ENCODE measurements around the gene BLOC1S2. TPM values are rescaled to one million over a fixed set of nuclear protein-coding genes. Genes with fewer than 3 reads are reported as not detected.
"Not testable (repeated sequence)": the region's sequence is repeated elsewhere in the genome, so short reads cannot be mapped to it uniquely, and the experiment has no call there.

BLOC1S2 gene
- total RNA-seq, 1 donor from 2014 or later, result 107 TPM

DNA sequence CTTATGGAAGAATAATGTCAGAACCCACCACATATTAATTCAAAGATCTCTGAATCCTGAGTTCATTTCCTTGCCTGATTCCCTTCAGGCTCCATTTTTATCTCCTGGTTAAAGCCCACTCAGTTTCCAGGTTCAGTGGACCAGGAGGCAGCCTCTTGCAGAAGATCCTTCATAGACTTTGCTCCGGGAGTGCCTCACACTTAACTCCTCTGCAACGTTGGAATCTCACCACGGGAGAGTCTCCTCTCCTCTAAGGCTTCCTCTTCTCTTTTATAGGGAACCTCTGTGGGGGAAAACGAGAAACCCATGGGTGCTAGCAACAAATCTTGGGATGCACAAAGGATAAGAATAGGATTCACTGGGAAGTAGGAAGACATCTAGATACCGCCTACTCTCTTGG lies 1.7 kb upstream of the BLOC1S2 start:
- Histone ChIP-seq H3K27me3 (ENCODE audit: control insufficient read depth, insufficient read depth, low read length) (no peaks in the 10 kb centered on the region), H3K36me3 (ENCODE audit: control insufficient read depth, insufficient read depth, low read length) (peaks cover 1% of the 10 kb centered on the region), H3K4me3 (ENCODE audit: low read depth, low read length) (no peak overlapping the region)
- FAIRE-seq, result no peak
- no peak for TF ChIP-seq CTCF (IDR thresholded peaks at IDR 0.05; ENCODE audit: insufficient read depth, low read length, severe bottlenecking)
- no peak for DNase-seq (ENCODE audit: low read depth)

GRCh38 chr10:100287756-100288155 lies 1.3 kb upstream of the BLOC1S2 start:
- H3K4me3 ChIP-seq (ENCODE audit: low read depth, low read length), result no peak overlapping the region
- TF ChIP-seq CTCF (IDR thresholded peaks at IDR 0.05; ENCODE audit: insufficient read depth, low read length, severe bottlenecking), result no peak
- no peak for FAIRE-seq
- peaks cover 3% of the 10 kb centered on the region for H3K36me3 ChIP-seq (ENCODE audit: control insufficient read depth, insufficient read depth, low read length)
- H3K27me3 ChIP-seq (ENCODE audit: control insufficient read depth, insufficient read depth, low read length), result no peaks in the 10 kb centered on the region
- peak; percentile 66 for DNase-seq (ENCODE audit: low read depth)

DNA sequence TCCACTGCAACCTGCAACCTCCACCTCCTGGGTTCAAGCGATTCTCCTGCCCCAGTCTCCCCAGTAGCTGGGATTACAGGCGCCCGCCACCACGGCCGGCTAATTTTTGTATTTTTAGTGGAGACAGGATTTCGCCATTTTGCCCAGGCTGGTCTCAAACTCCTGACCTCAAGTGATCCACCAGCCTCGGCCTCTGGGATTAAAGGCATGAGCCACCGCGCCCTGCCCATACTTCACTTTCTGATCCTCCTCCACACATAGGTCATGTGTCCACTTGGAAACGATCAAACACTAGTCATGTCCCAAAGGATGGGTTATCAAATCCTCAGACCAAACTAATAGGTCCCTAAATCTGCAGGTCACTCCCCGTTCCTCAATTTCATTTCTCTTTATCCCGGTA lies 1.2 kb downstream of the BLOC1S2 start:
- not testable (repeated sequence) for DNase-seq (ENCODE audit: low read depth); H3K36me3 ChIP-seq (ENCODE audit: control insufficient read depth, insufficient read depth, low read length); FAIRE-seq; H3K27me3 ChIP-seq (ENCODE audit: control insufficient read depth, insufficient read depth, low read length)
- peak overlapping the region; percentile 91 for H3K4me3 ChIP-seq (ENCODE audit: low read depth, low read length)

DNA sequence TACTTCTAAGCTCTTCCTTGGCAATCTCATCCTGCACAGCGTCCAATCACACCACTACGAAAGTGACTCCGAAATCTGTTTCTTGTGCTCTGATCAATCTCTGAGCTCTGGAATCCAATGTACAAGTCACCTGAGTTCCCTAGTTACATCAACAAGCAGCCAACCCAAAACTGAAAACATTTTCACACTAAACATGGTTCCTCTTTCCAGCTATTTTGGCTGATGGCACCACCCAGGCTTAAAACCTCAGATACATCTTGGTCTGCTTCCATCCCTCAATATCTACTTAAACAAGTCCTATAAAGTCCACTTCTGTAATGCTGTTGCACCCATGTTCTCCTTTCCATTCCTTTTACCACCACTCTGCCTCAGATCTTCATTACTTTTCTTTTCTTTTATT lies 3.6 kb downstream of the BLOC1S2 start:
- Histone ChIP-seq H3K4me3 (ENCODE audit: low read depth, low read length) (no peak overlapping the region), H3K27me3 (ENCODE audit: control insufficient read depth, insufficient read depth, low read length) (no peaks in the 10 kb centered on the region), H3K36me3 (ENCODE audit: control insufficient read depth, insufficient read depth, low read length) (peaks cover 16% of the 10 kb centered on the region)
- FAIRE-seq (no peak), DNase-seq (ENCODE audit: low read depth) (no peak)
- no peak for TF ChIP-seq CTCF (IDR thresholded peaks at IDR 0.05; ENCODE audit: insufficient read depth, low read length, severe bottlenecking)

GRCh38 chr10:100276971-100277370 lies 9.5 kb downstream of the BLOC1S2 start:
- H3K4me3 ChIP-seq (ENCODE audit: low read depth, low read length); DNase-seq (ENCODE audit: low read depth); H3K27me3 ChIP-seq (ENCODE audit: control insufficient read depth, insufficient read depth, low read length); FAIRE-seq: not testable (repeated sequence)
- H3K36me3 ChIP-seq (ENCODE audit: control insufficient read depth, insufficient read depth, low read length), result peaks cover 17% of the 10 kb centered on the region

DNA sequence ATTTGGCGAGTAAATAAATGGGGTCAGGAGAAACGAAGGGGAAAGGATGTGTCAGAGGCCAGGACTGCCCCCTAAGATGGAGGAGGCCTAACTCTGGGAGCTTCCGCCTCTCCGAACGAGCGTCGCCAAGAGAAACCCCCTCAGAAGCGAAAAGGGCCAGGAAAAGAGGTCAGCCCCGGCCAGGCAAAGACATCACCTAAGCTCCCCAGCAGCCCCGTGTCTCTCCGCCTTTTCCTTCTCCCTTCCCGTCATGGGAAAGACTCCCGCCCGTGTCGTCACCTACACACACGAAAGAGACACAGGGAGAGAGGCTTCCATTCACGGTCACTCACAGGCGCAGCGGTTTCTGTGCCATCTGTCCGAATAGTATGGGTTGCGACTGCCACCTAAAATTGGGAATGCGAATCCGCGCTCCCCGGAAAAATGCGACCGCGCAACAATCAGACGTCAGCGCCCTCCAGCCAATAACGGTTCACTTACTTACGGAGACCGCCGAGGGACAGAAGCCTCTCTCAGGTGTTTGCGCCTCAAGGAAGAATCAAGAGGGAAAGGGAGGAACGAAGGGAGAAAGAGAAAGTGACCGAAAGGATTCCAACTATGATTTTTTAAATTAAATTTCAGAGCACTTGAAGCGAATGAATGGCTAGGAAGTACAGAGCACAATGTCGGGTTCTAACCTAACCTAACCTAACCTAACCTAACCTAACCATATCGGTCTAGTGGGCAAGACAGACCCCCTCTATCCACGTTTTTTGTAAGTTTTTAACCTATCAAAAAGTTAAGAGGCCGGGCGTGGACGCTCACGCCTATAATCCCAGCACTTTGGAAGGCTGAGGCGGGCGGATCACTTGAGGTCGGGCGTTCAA lies 19.0 kb downstream of the BLOC1S2 start, which contains the start of gene CWF19L1:
TSS of gene CWF19L1 (minus strand) at position 400 of the 866 bp plus-strand sequence. CDS start at position 355, 45 bp downstream.
- no peak for TF ChIP-seq CTCF (IDR thresholded peaks at IDR 0.05; ENCODE audit: insufficient read depth, low read length, severe bottlenecking)
- no peaks in the 10 kb centered on the region for H3K27me3 ChIP-seq (ENCODE audit: control insufficient read depth, insufficient read depth, low read length)
- no peak for FAIRE-seq
- DNase-seq (ENCODE audit: low read depth), result peak; percentile 81
- peak within 1 kb of the TSS; percentile 99 for H3K4me3 ChIP-seq (ENCODE audit: low read depth, low read length)
- no peaks in the 10 kb centered on the region for H3K36me3 ChIP-seq (ENCODE audit: control insufficient read depth, insufficient read depth, low read length)

Measured in bronchial epithelial cell (primary cell).